Urothelium cell line (cell line): ENCODE results near the gene ZNF764.
"Not testable (repeated sequence)": the region's sequence is repeated elsewhere in the genome, so short reads cannot be mapped to it uniquely, and the experiment has no call there.

Experiments used
- DNase-seq: peaks from one replicate; pipeline ENCODE4 v3.0.0; 2011; ENCODE audit warnings: low spot score, mixed read lengths
- FAIRE-seq: peaks from 2 replicates; lab custom pipeline; 2011; peaks lifted over from hg19 to GRCh38; lab: Jason Lieb, UNC

ZNF764 gene

DNA sequence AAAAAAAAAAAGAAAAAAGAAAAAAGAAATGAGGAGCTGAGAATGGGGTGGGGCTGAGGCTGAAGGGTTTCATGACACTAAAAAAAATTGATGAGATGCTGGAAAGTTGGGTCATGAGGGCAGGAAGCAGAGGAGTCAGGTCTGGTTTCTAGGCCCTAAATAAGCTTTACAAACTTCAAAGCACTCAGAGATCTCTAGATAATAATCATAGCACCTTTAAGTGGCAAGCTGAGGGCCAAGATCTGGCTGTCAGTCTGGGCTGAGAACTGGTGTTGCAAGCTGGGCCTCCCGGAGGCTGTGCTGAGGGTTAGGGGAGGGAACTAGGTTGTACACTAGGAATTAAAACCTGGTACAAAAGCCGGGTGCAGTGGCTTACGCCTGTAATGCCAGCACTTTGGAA lies 6.4 kb downstream of the ZNF764 start:
- DNase-seq (no peak), FAIRE-seq (no peak)

DNA sequence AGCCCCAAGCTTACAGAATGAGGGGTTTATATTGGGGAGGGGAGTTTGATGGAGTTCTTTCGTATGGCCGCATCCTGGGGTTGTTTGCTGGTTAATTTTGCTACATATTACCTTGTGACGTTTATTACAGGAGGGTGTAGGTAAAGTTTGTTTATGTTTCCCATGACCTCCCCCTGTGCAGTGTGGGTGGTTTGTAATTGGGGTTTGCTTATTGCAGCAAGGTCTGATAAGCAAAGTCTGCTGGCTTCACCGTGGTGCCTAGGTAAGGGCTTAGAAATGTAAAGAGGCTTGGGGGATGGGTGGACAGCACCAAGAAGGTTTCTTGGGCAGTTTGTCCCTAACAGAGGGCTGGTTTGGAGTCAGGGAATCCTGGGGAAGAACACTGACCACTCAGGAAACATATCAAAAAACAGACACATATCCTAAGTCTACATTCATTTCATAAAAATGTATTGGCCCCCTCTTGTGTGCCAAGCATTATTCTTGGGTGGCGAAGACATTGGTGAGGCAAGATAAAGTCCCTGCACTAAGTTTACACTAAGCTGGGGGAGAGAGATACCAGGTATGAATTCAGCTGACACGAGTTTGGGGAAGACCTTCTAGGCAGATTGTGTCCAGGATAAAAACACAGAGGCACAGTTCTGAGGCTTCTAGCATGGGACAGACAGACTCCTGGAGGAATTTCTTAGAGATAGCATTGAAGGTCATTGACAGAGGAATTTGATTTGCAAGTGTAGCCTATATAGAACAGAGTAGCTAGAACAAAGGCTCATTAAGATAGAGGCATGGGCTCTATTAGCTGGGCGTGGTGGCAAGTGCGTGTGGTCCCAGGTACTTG lies 9.5 kb downstream of the ZNF764 start:
- FAIRE-seq (no peak), DNase-seq (no peak)

DNA sequence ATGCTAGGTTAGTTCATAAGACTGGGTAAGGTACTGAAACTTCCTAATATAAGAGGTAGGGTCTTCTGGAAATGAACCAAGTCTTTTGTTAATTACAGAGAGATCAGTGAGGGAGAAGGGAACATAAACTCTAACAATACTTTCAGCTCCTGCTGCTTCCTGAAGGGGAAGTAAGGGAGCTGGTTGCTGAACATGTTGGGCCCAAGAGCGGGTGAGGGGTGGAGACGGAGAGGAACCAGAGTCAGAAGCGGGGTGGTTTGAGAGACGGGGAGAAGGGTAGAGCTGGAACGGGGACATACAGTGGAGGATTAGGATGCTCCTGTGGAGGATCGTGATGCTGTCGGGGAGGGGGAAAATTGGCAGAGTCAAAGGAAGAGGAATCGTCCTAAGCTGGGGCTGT lies 12.1 kb downstream of the ZNF764 start:
- FAIRE-seq = no peak
- DNase-seq = no peak

DNA sequence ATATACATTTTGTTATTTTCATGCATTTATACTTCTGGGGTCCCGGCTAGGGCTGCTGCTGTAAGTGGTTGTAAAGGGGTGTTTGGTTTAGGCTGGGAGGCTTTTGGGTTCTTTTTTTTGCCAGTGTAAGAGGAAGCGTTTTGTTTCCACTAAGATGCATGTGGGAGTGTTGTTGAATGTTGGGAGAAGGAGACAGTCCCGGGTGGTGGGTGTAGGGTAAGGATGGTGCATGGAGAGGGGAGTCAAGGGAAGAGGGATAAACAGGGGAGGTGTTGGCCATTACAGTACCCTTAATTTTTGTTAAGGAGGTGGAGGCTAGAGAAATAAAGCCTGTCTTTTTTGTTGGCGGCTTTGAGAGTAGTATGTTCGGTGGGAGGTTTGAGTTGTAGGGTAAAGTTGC lies 15.1 kb downstream of the ZNF764 start:
- DNase-seq (no peak), FAIRE-seq (no peak)

DNA sequence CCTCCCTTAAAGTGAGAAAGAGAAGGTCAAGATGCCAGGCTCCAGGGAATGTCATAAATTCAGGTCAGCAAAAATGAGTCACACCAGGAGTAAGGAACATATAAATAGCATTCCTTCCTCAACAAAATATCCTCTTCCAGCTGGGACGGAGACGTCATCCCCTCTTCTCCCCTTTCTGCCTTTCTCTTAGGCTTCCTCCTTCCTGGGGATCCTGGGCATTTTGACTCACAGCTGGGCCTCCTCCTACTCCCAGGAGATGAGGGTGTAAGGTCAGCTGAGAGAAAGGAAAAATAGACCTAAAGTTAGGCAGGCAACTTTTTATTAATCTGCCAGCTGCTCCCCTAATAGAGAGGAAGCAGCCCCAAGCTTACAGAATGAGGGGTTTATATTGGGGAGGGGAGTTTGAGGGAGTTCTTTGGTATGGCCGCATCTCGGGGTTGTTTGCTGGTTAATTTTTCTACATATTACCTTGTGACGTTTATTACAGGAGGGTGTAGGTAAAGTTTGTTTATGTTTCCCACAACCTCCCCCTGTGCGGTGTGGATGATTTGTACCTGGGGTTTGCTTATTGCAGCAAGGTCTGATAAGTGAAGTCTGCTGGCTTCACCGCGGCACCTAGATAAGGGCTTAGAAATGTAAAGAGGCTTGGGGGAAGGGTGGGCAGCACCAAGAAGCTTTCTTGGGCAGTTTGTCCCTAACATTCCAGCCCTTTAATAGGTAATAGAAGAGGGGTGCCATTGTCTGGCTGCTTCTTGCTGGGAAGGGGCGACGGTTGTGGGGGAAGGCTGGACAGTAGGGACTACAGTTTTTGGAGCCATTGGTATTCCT lies 16.5 kb downstream of the ZNF764 start:
- DNase-seq (peak; percentile 33), FAIRE-seq (no peak)

DNA sequence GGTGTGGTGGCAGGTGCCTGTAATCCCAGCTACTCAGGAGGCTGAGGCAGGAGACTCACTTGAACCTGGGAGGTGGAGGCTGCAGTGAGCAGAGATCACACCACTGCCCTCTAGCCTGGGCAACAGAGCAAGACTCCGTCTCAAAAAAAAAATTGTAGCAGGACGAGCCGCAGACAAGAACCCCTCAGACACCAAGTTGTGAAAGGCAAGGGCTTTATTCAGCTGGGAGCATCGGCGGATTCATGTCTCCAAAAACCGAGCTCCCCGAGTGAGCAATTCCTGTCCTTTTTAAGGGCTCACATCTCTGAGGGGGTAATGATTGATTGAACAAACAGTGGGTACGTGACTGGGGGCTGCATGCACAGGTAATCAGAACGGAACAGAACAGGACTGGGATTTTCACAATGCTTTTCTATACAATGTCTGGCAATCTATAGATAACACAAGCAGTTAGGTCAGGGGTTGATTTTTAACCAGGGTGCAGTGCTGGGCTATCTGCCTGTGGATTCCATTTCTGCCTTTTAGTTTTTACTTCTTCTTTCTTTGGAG lies 17.2 kb downstream of the ZNF764 start:
- not testable (repeated sequence) for DNase-seq, FAIRE-seq

DNA sequence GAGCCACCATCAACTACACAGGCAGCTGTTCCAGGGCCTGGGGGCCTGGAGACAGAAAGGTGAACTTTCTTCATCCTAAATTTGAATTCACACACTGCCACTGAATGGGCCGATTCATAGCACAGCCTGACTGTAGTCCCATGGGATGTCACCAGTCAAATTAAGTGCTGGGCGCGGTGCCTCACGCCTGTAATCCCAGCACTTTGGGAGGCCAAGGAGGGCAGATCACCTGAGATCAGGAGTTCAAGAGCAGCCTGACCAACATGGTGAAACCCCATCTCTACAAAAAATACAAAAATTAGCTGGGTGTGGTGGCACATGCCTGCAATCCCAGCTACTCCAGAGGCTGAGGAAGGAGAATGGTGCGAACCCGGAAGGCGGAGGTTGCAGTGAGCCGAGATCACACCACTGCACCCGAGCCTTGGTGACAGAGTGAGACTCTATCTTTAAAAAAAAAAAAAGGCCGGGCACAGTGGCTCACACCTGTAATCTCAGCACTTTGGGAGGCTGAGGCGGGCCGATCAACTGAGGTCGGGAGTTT lies 18.1 kb downstream of the ZNF764 start:
- FAIRE-seq = not testable (repeated sequence)

DNA sequence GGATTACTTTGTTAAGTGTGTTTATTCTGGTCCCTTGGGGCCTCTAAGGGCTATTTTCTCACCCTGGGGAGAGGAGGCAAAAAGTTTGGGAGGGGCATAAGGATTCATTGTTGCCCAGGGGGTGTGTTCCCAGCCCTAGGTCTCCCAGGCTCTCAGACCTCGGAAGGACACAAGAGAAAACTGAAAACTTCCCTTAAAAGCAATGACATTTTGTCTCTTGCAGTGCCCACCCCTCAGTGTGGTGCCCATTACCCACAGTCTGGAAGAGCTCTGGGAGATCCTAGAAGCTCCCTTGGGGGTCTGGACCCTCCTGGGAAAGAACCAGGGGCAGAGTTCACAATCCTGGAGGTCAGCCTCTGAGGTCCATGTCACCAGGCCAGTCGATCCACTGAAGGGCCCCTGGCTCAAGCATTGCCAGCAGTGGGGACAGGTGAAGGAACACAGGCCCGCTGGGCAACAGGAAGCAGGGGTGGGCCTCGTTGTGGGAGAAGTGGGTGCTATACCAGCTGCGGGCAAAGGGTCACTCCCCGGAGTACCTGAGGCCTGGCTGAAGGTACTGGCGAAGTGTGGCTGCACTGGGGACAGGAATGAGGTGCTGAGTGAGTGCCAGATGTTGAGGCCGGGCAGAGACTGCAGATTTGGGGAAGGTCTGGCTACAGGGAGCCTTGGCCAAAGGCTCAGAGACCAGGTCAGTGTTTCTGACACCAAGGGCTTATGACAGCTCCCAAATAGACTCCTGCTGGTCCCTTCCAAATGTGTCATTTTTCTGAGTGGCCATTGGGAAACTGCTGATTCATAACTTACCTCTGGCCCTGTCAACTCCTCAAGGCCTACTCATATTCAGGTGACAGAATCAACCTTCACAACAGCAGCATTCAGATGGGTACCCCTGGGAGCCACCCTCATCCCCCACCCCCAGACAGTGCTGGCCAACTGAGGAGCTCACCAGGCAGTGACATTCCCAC lies 18.9 kb downstream of the ZNF764 start:
- no peak for FAIRE-seq
- no peak for DNase-seq

More for the DNA sequence above, 18.1 kb downstream of the ZNF764 start:
- DNase-seq = not testable (repeated sequence)

DNA sequence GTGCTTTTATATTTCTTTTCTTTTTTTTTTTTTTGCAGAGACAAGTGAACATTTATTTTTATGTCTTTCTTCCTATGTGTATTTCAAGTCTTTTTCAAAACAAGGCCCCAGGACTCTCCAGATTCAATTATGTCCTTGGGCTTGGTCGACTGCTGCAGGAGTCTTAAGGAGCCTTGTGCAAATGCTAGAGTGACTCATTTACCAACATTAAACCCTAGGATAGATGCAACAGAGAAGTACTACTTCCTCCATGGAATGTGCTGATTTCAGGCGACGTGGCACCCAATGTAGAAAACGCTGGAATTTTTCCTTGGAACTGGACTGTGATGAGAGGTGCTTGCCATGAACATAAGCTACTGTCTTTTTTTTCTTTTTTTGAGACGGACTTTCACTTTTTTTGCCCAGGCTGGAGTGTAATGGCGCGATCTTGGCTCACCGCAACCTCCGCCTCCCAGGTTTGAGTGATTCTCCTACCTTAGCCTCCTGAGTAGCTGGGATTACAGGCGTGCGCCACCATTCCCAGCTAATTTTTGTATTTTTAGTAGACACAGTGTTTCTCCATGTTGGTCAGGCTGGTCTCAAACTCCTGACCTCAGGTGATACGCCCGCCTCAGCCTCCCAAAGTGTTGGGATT lies 21.7 kb downstream of the ZNF764 start:
- DNase-seq, FAIRE-seq: not testable (repeated sequence)

DNA sequence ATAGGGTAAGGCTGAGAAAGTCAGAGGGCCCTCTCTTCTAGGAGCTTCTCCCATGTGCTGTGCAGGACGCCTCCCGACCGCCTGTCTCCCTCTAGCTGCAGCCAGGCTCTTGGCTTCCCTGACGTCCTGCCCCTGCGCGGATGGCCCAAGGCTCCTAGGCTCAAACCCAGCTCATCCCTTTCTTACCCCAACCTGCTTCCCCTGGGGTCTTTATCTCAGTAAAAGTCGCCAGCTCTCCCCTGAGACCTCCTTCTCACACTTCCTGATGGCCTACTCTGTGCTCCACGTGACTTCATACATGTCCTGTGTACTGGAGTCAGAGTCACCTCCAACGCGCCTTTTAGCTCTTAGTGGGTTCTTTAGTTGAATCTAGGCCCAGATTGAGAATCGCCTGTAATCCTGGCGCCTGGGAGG lies 22.4 kb downstream of the ZNF764 start:
- no peak for FAIRE-seq
- peak; percentile 73 for DNase-seq

DNA sequence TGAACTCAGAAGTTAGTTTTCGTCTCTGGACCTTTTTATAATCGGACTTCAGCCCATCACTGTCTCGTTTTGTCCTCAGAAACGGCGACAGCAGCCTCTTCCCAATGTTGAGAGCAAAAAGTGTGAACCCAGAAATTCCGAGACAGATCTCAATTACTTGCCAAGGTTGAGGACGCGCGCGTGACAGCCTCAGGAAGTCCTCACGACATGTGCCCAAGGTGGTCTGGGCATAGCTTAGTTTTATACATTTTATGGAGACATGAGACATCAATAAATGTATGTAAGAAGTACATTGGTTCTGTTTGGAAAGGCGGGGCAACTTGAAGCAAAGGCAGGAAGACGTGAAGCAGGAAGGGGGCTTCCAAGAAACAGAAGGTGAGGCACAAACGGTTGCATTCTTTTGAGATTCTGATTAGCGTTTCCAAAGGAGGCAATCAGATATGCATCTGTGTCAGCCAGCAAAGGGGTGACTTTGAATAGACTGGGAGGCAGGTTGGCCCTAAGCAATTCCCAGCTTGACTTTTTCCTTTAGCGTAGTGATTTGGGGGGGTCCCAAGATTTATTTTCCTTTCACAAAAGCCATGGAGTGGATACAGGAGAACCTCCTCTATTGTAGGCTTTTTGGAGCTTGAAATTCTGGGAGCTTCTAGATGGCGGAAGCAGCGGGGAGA lies 22.9 kb downstream of the ZNF764 start:
- FAIRE-seq (no peak), DNase-seq (no peak)

DNA sequence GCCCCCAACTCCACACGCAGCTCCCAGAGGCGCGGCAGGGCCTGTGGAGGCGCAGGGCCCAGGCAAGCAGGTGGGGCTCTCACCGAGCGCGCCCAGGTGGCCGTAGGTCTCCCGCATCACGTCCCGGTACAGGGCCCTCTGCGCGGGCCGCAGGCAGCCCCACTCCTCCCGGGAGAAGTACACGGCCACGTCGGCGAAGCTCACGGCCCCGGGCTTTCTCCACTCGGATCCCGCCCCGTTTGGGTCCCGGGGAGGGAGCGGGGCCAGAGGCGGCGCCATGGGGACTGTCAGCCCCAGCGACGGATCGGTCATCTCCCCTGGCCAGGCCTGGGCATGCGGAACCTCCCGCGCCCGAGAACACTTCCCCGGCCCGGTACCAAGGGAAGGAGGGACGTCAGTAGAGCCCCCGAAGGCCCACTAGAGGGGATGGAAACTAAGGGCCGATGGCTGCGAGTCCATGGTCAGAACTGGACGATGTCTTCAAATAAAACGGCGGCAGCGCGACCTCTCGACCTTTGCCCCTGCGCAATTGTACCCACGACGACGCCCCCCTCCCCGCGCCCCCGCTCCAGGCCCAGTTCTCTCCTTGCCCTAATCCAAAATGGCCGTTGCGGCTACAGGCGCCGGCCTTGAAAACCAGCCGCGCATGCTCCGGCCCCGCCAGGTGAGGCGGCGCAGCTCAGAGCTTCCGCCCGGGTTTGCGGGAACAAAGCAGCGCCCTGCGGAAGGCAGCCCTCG lies 23.6 kb downstream of the ZNF764 start, which contains the start of gene ZNF747:
Gene ZNF747 (minus strand): TSS at position 491 of the 738 bp plus-strand sequence. CDS start 179 bp downstream, at position 312.
- no peak for FAIRE-seq
- DNase-seq = peak; percentile 84

DNA sequence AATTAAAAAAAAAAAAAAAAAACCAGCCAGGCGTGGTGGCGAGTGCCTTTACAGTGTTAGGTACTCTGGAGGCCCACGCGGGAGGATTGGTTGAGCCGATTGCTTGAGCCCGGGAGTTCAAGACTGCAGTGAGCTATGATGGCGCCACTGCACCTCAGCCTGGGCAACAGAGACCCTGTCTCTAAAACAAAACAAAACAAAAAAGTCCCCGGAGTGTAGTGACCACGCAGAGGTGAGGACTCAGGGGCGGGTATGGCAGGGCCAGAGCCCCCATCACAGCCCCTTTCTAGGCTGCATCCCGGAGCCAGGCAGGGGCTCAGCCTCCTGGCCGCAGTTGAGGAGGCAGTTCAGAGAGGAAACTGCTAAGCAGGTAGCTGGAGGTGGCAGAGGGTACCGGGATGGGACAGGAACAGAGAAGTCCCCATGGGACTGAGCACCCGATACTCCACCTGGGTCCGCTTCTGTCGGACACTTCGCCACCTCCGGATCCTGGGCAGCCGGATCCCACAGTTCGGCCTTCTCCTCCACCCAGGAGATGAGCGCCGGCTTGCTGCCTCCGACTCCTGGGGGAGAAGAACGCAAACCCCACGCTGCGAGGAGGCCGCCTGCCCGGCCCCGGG lies 24.3 kb downstream of the ZNF764 start:
- FAIRE-seq = no peak
- DNase-seq = no peak

DNA sequence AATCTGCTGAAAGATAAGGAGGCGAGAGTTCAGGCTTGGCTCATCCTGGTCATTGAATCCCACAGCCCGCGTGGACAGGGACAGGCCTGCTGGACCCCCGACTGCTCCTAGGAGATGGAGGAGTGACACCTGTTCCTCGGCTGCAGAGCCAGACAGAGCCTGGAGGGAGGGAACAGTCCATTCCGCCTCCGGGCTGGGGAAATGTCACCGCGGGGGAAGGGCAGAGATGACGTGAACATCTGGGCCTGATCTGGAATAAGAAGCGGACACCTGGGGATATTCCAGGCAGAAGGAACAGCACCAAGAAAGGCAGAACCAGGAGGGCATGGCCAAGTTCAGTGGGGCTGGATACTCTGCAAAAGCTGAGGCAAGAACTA lies 25.0 kb downstream of the ZNF764 start:
- DNase-seq (no peak), FAIRE-seq (no peak)

DNA sequence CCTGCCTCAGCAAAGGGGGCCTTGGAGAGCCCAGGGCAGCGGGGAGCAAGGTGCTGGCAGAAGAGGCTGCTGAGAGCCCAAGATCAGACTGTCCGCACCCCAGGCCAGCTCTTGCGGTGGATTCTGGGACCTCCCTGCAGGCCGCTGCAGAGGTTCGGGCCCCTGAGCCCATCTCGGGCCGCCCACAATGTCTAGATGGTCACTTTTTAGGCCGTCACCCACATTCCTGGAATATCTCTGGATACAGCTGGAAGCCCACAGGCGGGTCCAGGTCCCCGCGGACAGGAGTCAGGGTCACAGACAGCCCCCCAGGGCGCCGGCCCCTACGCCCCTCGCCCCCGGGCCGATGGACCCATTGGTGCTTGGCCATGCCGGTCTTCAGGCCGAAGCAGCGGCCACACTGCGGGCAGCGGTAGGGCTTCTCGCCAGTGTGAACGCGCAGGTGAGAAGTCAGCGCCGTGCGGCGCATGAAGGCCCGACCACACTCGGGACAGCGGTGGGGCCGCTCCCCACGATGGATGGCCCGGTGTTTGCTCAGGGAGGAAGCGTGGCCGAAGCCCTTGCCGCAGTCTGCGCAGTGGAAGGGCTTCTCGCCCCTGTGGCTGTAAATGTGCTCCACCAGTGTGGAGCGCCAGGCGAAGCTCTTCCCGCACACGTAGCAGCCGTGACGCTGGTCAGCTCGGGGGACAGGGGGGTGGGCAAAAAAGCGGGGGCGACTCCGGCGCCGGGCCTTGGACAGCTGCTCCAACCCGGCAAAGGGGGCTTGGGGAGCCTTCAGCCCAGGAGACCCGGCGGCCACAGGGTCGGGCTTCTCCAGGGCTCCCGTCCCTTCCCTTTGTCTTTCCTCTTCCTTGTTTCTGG lies 25.7 kb downstream of the ZNF764 start:
- FAIRE-seq = no peak
- no peak for DNase-seq

DNA sequence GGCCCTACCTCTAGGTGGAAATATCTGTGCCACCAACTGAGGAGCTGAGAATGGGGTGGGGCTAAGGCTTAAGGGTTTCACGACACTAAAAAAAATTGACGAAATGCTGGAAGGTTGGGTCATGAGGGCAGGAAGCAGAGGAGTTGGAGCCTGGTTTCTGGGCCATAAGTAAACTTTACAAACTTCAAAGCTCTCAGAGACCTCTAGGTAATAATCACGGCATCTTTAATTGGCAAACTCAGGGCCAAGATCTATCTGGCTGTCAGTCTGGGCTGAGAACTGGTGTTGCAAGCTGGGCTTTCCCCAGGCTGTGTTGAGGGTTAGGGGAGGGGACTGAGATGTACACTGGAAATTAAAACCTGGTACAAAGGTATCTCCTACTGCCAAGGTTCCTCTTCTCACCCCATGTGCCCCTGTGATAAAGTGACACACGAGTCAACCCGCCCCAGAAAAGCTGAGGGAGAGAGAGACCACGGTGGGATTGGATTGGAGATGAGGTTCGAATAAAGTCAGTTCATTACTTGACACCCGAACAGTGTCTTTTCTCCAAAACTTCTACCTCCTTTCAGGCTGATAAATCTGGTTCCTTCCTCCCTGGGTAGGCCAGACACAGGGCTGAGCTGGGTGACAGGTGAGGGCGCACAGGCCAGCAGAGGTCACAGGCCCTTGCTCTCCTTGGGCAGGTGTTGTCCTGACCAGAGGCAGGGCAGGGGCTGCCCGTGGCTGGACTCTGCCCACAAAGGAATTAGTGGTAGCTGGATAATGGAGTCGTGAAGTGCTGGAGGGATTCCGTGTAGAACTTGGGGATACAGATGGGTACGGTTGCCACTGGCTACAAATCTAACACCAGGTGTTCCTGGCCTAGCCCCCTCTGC lies 27.8 kb downstream of the ZNF764 start:
- no peak for FAIRE-seq
- DNase-seq = no peak
